HL-60 (cell line): ENCODE measurements around the gene CNOT10.

Experiments used
- DNase-seq, 2 experiments: peaks; one replicate each; pipeline ENCODE4 v3.0.0-alpha.2; 2010 to 2020; ENCODE audit warnings: low read depth in 1 of 2, low spot score in 1 of 2
- H3K27ac ChIP-seq: fragments of 250-450 bp; sonication (Bioruptor Pico); replicated peaks from 2 replicates; pipeline ENCODE4 v1.5.1; 2020; ENCODE audit warnings: mild to moderate bottlenecking, moderate library complexity
- H3K27me3 ChIP-seq: fragments of 250-450 bp; sonication (Bioruptor Pico); 2 replicates; pipeline ENCODE4 v1.5.1; 2021; ENCODE audit warnings: mild to moderate bottlenecking, moderate library complexity; ENCODE audit not compliant: insufficient read depth, poor library complexity, severe bottlenecking
- H3K4me3 ChIP-seq: replicated peaks from 2 replicates; pipeline ENCODE4 v1.5.1; 2011; ENCODE audit warnings: mild to moderate bottlenecking, control low read depth, low read length; ENCODE audit not compliant: insufficient read depth
- CTCF ChIP-seq: IDR thresholded peaks from one replicate; pipeline ENCODE4 v1.5.1; 2011; ENCODE audit warnings: low read length, control low read depth, inconsistent platforms; ENCODE audit not compliant: insufficient read depth
- GABPA ChIP-seq: IDR thresholded peaks from 2 replicates; pipeline ENCODE4 v1.6.1; 2012; ENCODE audit warnings: low read depth
- POLR2AphosphoS5 ChIP-seq: IDR thresholded peaks from 2 replicates; pipeline ENCODE4 v1.6.1; 2012; ENCODE audit warnings: low read depth
- REST ChIP-seq: IDR thresholded peaks from 2 replicates; pipeline ENCODE4 v1.6.1; 2012; ENCODE audit warnings: low read depth; ENCODE audit not compliant: insufficient replicate concordance
- SPI1 ChIP-seq: IDR thresholded peaks from 2 replicates; pipeline ENCODE4 v1.6.1; 2012; ENCODE audit warnings: low read depth, mild to moderate bottlenecking, borderline replicate concordance

The CNOT10 gene

DNA sequence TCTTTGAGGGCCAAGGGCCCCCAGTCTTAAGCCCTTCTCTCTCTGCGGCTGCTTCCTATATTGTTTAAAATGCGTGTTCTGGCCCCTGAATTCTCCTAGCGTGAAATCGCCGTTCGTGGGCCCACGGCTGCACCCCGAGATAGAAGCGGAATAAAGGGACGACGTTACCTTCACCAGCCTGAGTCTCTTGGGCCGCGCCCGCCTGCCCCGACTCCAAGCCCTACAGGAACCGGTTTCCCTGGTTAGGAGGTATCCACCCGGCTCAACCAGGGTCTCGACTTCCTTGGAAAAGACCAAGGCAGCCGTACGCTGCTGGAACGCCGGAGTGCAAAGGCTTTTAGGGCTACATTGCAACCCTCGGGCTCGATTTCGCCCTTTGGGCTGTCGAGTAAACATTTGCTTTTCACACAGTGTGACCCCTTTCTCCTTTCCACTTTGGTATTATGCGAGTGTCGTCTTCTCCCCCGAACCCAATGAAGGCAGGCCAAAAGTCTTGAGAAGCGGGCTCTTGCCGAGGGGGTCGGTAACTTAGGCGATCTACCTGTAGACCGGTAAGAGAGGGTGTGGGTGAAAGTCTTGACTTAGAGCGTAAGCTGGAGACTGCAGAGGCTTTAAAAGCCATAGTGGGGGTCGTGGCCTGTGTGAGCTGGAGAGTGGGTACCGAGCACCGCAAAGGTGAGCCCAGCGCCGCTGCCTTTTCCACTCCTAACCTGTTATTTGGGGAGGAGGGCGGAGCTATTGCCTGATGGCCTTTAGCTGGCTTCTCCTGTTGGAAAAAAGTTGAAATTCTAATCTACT lies 134.8 kb downstream of the CNOT10 start:
- no peak overlapping the region for H3K4me3 ChIP-seq
- peaks cover 38% of the 10 kb centered on the region for H3K27me3 ChIP-seq
- no peak overlapping the region for H3K27ac ChIP-seq
- no peak for TF ChIP-seq SPI1
- TF ChIP-seq CTCF, result no peak
- no peak for TF ChIP-seq GABPA
- no peak for TF ChIP-seq REST
- TF ChIP-seq POLR2AphosphoS5, result no peak
- no peak for DNase-seq

- peaks cover 38% of the 10 kb centered on the region for H3K27me3 ChIP-seq
- no peak overlapping the region for H3K4me3 ChIP-seq
- no peak overlapping the region for H3K27ac ChIP-seq
- no peak for DNase-seq
- TF ChIP-seq POLR2AphosphoS5 (no peak), REST (no peak), SPI1 (no peak), GABPA (no peak), CTCF (no peak)
Measured at GRCh38 chr3:32820430-32820829, 135.4 kb downstream of the CNOT10 start.

GRCh38 chr3:32820971-32821685 lies 136.1 kb downstream of the CNOT10 start:
- H3K4me3 ChIP-seq, result no peak overlapping the region
- no peak for DNase-seq
- TF ChIP-seq REST (no peak), POLR2AphosphoS5 (no peak), SPI1 (no peak), CTCF (no peak), GABPA (no peak)

More at GRCh38 chr3:32820971-32821685, 136.1 kb downstream of the CNOT10 start:
- H3K27ac ChIP-seq, result no peak overlapping the region
- peaks cover 38% of the 10 kb centered on the region for H3K27me3 ChIP-seq
